Thyroid gland (tissue), 4 donors: ENCODE measurements around the gene FIS1. TPM values are rescaled to one million over a fixed set of nuclear protein-coding genes. Genes with fewer than 3 reads are reported as not detected.

ENCODE experiments used
- DNase-seq, 2 donors: peaks; one replicate each; pipeline ENCODE4 v3.0.0-alpha.2; 2019
- H3K27ac ChIP-seq, 3 donors: fragments of 200-600 bp; sonication (generic); 1 replicate in 2 of 3; 2 replicates in 1 of 3; pipeline ENCODE4 v1.5.1; 2016 to 2019; ENCODE audit warnings: mild to moderate bottlenecking in 1 of 3, moderate library complexity in 1 of 3
- H3K27me3 ChIP-seq: fragments of 200-600 bp; sonication (generic); one replicate; pipeline ENCODE4 v1.5.1; 2019
- H3K36me3 ChIP-seq, 2 donors: fragments of 200-600 bp; sonication (generic); one replicate each; pipeline ENCODE4 v1.5.1; 2016 to 2019
- H3K4me1 ChIP-seq, 2 donors: fragments of 200-600 bp; sonication (generic); one replicate each; pipeline ENCODE4 v1.5.1; 2017 to 2019
- H3K4me3 ChIP-seq, 3 donors: fragments of 200-600 bp; sonication (generic); replicated peaks in 1 of 3; 1 replicate in 2 of 3; 2 replicates in 1 of 3; pipeline ENCODE4 v1.5.1; 2016; ENCODE audit warnings: mild to moderate bottlenecking in 1 of 3
- H3K9me3 ChIP-seq: fragments of 200-600 bp; sonication (generic); one replicate; pipeline ENCODE4 v1.5.1; 2017
- CTCF ChIP-seq, 6 experiments: fragments of 200-600 bp in 3 of 6; fragments of 450-650 bp in 3 of 6; sonication (generic) in 3 of 6; IDR thresholded peaks; one replicate each; pipeline ENCODE4 v1.5.1; 2016 to 2019; ENCODE audit warnings: antibody characterized with exemption in 6 of 6, mild to moderate bottlenecking in 2 of 6, inconsistent platforms in 1 of 6, moderate library complexity in 1 of 6
- POLR2A ChIP-seq, 2 donors: fragments of 450-650 bp; IDR thresholded peaks; one replicate each; pipeline ENCODE4 v1.6.1; 2017; ENCODE audit warnings: antibody characterized with exemption in 2 of 2, mild to moderate bottlenecking in 2 of 2, moderate library complexity in 1 of 2
- WGBS, 2 donors: methylation state at CpG; one replicate each; pipeline ENCODE4 v1.1.5; 2017; 5-methylcytosine and 5-hydroxymethylcytosine counted together
- intact Hi-C: fragments of 100-400 bp; cut with DNase I; formaldehyde crosslinking; loops from one replicate; pipeline ENCODE4 v1.15.1; 2023
- total RNA-seq, 4 donors: library from RNA; depleted of rRNA; stranded (reverse); fragments of >200 nt; gene quantifications; one replicate each; pipeline ENCODE4 v1.2.3, GENCODE V29; 2016

FIS1 gene
- total RNA-seq, 4 donors from 2014 or later = 157 to 361 (median 297) TPM

GRCh38 chr7:101278461-101279292, 33.8 kb upstream of the FIS1 start:
- H3K4me3 ChIP-seq = no peak overlapping the region
- no peak overlapping the region for H3K27ac ChIP-seq
- no peaks in the 10 kb centered on the region for H3K9me3 ChIP-seq
- no peaks in the 10 kb centered on the region for H3K36me3 ChIP-seq
- TF ChIP-seq POLR2A (IDR thresholded peaks at IDR 0.05) = no peak
- TF ChIP-seq CTCF (IDR thresholded peaks at IDR 0.05) = no peak
- no peaks in the 10 kb centered on the region for H3K27me3 ChIP-seq
- no peak for DNase-seq
- intact Hi-C loops = no loop called here
- 77 to 84% methylated on average over 24 of the region's 24 CpGs for WGBS, 2 donors
- peaks cover 0 to 4% of the 10 kb centered on the region in 2 donors for H3K4me1 ChIP-seq

- TF ChIP-seq POLR2A (IDR thresholded peaks at IDR 0.05) = no peak
- TF ChIP-seq CTCF (IDR thresholded peaks at IDR 0.05) = no peak
- no peaks in the 10 kb centered on the region for H3K27me3 ChIP-seq
- H3K4me1 ChIP-seq = no peaks in the 10 kb centered on the region
- H3K27ac ChIP-seq = no peak overlapping the region
- intact Hi-C loops = no loop called here
- no peaks in the 10 kb centered on the region for H3K9me3 ChIP-seq
- no peak overlapping the region for H3K4me3 ChIP-seq
- WGBS, 2 donors = 80% methylated on average over 8 to 9 of the region's 9 CpGs
- no peaks in the 10 kb centered on the region for H3K36me3 ChIP-seq
- no peak for DNase-seq
Measured at GRCh38 chr7:101277155-101277554, 32.3 kb upstream of the FIS1 start.

- Histone ChIP-seq H3K9me3 (no peaks in the 10 kb centered on the region), H3K27ac (no peak overlapping the region), H3K27me3 (no peaks in the 10 kb centered on the region), H3K36me3 (no peaks in the 10 kb centered on the region), H3K4me1 (no peaks in the 10 kb centered on the region), H3K4me3 (no peak overlapping the region)
- 53 to 72% methylated on average over 4 of the region's 4 CpGs for WGBS, 2 donors
- intact Hi-C loops = no loop called here
- DNase-seq = no peak
- TF ChIP-seq POLR2A (IDR thresholded peaks at IDR 0.05) (no peak), CTCF (IDR thresholded peaks at IDR 0.05) (no peak)
Measured at GRCh38 chr7:101273206-101273605, 28.3 kb upstream of the FIS1 start.

GRCh38 chr7:101271021-101271420, 26.1 kb upstream of the FIS1 start:
- no peak overlapping the region for H3K27ac ChIP-seq

More at GRCh38 chr7:101271021-101271420, 26.1 kb upstream of the FIS1 start:
- Histone ChIP-seq H3K36me3 (no peaks in the 10 kb centered on the region), H3K4me3 (no peak overlapping the region), H3K4me1 (no peaks in the 10 kb centered on the region), H3K27me3 (no peaks in the 10 kb centered on the region), H3K9me3 (no peaks in the 10 kb centered on the region)
- 79 to 89% methylated on average over 5 of the region's 5 CpGs for WGBS, 2 donors
- DNase-seq = no peak
- no peak for TF ChIP-seq CTCF (IDR thresholded peaks at IDR 0.05)
- TF ChIP-seq POLR2A (IDR thresholded peaks at IDR 0.05) = no peak
- intact Hi-C loops = no loop called here
